Measurements from ENCODE around the gene UBASH3A.

Gene UBASH3A

GRCh38 chr21:42447182-42447581 is 43.5 kb downstream of the UBASH3A start:
- DNase-seq (ENCODE audit: low read depth in 4 of 4, low spot score in 1 of 4): no peak

- DNase-seq (ENCODE audit: low read depth in 4 of 4, low spot score in 1 of 4): no peak
These were observed 44.0 kb downstream of the UBASH3A start for GRCh38 chr21:42447732-42448131.

GRCh38 chr21:42448686-42449085 is 45.0 kb downstream of the UBASH3A start:
- DNase-seq (ENCODE audit: low read depth in 4 of 4, low spot score in 1 of 4): no peak

- DNase-seq (ENCODE audit: low read depth in 4 of 4, low spot score in 1 of 4): no peak
These were observed 48.2 kb downstream of the UBASH3A start for GRCh38 chr21:42451941-42452340.

- DNase-seq (ENCODE audit: low read depth in 4 of 4, low spot score in 1 of 4): no peak
These were observed 48.9 kb downstream of the UBASH3A start for GRCh38 chr21:42452401-42453223.

GRCh38 chr21:42453224-42453985 is 49.7 kb downstream of the UBASH3A start:
- DNase-seq (ENCODE audit: low read depth in 4 of 4, low spot score in 1 of 4): no peak

GRCh38 chr21:42453986-42454570 is 50.4 kb downstream of the UBASH3A start:
- DNase-seq (ENCODE audit: low read depth in 4 of 4, low spot score in 1 of 4): no peak

- DNase-seq (ENCODE audit: low read depth in 4 of 4, low spot score in 1 of 4): no peak
These were observed 51.1 kb downstream of the UBASH3A start for GRCh38 chr21:42454786-42455185.

GRCh38 chr21:42455196-42455595 is 51.5 kb downstream of the UBASH3A start:
- DNase-seq (ENCODE audit: low read depth in 4 of 4, low spot score in 1 of 4): no peak

- no peak for DNase-seq (ENCODE audit: low read depth in 4 of 4, low spot score in 1 of 4)
These were observed 52.2 kb downstream of the UBASH3A start for GRCh38 chr21:42455754-42456440.

- DNase-seq (ENCODE audit: low read depth in 4 of 4, low spot score in 1 of 4): peak in 3 of 4 experiments; percentile 10 to 44 (median 35)
These were observed 52.8 kb downstream of the UBASH3A start for GRCh38 chr21:42456457-42456856.

GRCh38 chr21:42459082-42459460 is 55.4 kb downstream of the UBASH3A start:
- DNase-seq (ENCODE audit: low read depth in 4 of 4, low spot score in 1 of 4): no peak

GRCh38 chr21:42459546-42460215 is 56.0 kb downstream of the UBASH3A start:
- no peak for DNase-seq (ENCODE audit: low read depth in 4 of 4, low spot score in 1 of 4)

- no peak for DNase-seq (ENCODE audit: low read depth in 4 of 4, low spot score in 1 of 4)
These were observed 56.9 kb downstream of the UBASH3A start for GRCh38 chr21:42460391-42461184.

GRCh38 chr21:42461185-42461520 is 57.5 kb downstream of the UBASH3A start:
- DNase-seq (ENCODE audit: low read depth in 4 of 4, low spot score in 1 of 4): no peak

GRCh38 chr21:42461881-42462877 is 58.5 kb downstream of the UBASH3A start:
- DNase-seq (ENCODE audit: low read depth in 4 of 4, low spot score in 1 of 4): no peak

- DNase-seq (ENCODE audit: low read depth in 4 of 4, low spot score in 1 of 4): peak in 3 of 4 experiments; percentile 33 to 52 (median 36)
These were observed 60.3 kb downstream of the UBASH3A start for GRCh38 chr21:42463861-42464515.

GRCh38 chr21:42465008-42465802 is 61.5 kb downstream of the UBASH3A start:
- no peak for DNase-seq (ENCODE audit: low read depth in 4 of 4, low spot score in 1 of 4)
